IMR-90 (cell line): Measurements from ENCODE around the gene ENO3. TPM values are rescaled to one million over a fixed set of nuclear protein-coding genes. Genes with fewer than 3 reads are reported as not detected.

Experiments used
- ATAC-seq: fragments of 200-7000 bp; cut with Tn5 transposase; 2 replicates; pipeline ENCODE4 v1.9.1; 2020; ENCODE audit warnings: low read depth, mild to moderate bottlenecking, moderate library complexity
- BruUV-seq: library from RNA; stranded (reverse); fragments of 400-500 nt; replicated peaks from 2 replicates; lab custom pipeline; 2021; lab: Mats Ljungman, UMichigan
- CTCF ChIA-PET: fragments of 300-600 bp; formaldehyde crosslinking; extraction: SDS; loops from one replicate; lab custom pipeline; 2021; ENCODE audit warnings: antibody characterized with exemption; lab: Yijun Ruan, JAX
- POLR2A ChIA-PET: fragments of 300-600 bp; sonication (Branson Sonifier 250); formaldehyde crosslinking; loops from one replicate; lab custom pipeline; 2022; ENCODE audit warnings: antibody characterized with exemption; ENCODE audit not compliant: unreplicated experiment; lab: Charles Lee
- DNase-seq: peaks from one replicate; pipeline ENCODE4 v3.0.0; 2013
- H2AFZ ChIP-seq: replicated peaks from 2 replicates; pipeline ENCODE3; 2013; ENCODE audit warnings: low read length, mild to moderate bottlenecking; ENCODE audit not compliant: poor library complexity
- H2AK5ac ChIP-seq: 2 replicates; pipeline ENCODE4 v1.6.1; 2013; ENCODE audit warnings: low read depth, low read length, inconsistent platforms
- H2AK9ac ChIP-seq: replicated peaks from 2 replicates; pipeline ENCODE3; 2013; ENCODE audit warnings: mild to moderate bottlenecking, low read depth, low read length, moderate library complexity; ENCODE audit not compliant: poor library complexity
- H2BK120ac ChIP-seq: 2 replicates; pipeline ENCODE4 v1.6.1; 2013; ENCODE audit warnings: low read depth, low read length, inconsistent platforms
- H2BK15ac ChIP-seq: 3 replicates; pipeline ENCODE4 v1.6.1; 2013; ENCODE audit warnings: low read depth, low read length, inconsistent platforms
- H2BK20ac ChIP-seq: 2 replicates; pipeline ENCODE4 v1.6.1; 2013; ENCODE audit warnings: low read depth, mild to moderate bottlenecking, inconsistent platforms, low read length, moderate library complexity
- H2BK5ac ChIP-seq: 2 replicates; pipeline ENCODE4 v1.6.1; 2013; ENCODE audit warnings: mild to moderate bottlenecking, low read depth, low read length, inconsistent platforms; ENCODE audit not compliant: poor library complexity, severe bottlenecking
- H3K14ac ChIP-seq: replicated peaks from 2 replicates; pipeline ENCODE4 v1.6.1; 2013; ENCODE audit warnings: low read depth, low read length, inconsistent platforms
- H3K18ac ChIP-seq: 2 replicates; pipeline ENCODE4 v1.6.1; 2013; ENCODE audit warnings: low read depth, low read length, control low read depth
- H3K23ac ChIP-seq: 2 replicates; pipeline ENCODE4 v1.6.1; 2013; ENCODE audit warnings: low read depth, low read length, inconsistent platforms
- H3K27ac ChIP-seq: 2 replicates; pipeline ENCODE4 v1.5.1; 2013; ENCODE audit warnings: mild to moderate bottlenecking, control low read depth, low read length; ENCODE audit not compliant: insufficient read depth
- H3K27me3 ChIP-seq: 2 replicates; pipeline ENCODE4 v1.6.1; 2013; ENCODE audit warnings: low read length; ENCODE audit not compliant: control insufficient read depth, insufficient read depth
- H3K36me3 ChIP-seq: 2 replicates; pipeline ENCODE4 v1.6.1; 2013; ENCODE audit warnings: low read length, mixed read lengths; ENCODE audit not compliant: control insufficient read depth, insufficient read depth
- H3K4ac ChIP-seq: 2 replicates; pipeline ENCODE4 v1.6.1; 2013; ENCODE audit warnings: low read depth, low read length, inconsistent platforms
- H3K4me1 ChIP-seq: 2 replicates; pipeline ENCODE4 v1.6.1; 2013; ENCODE audit warnings: low read length, mixed read lengths; ENCODE audit not compliant: control insufficient read depth, insufficient read depth
- H3K4me2 ChIP-seq: 2 replicates; pipeline ENCODE4 v1.6.1; 2013; ENCODE audit warnings: low read depth, mild to moderate bottlenecking, control low read depth, low read length, moderate library complexity
- H3K4me3 ChIP-seq: 2 replicates; pipeline ENCODE4 v1.5.1; 2013; ENCODE audit warnings: low read depth, mild to moderate bottlenecking, control low read depth, low read length, moderate library complexity; ENCODE audit not compliant: insufficient read depth
- H3K56ac ChIP-seq: 2 replicates; pipeline ENCODE4 v1.6.1; 2013; ENCODE audit warnings: low read length, inconsistent platforms; ENCODE audit not compliant: insufficient read depth; ENCODE audit errors: extremely low read depth
- H3K79me1 ChIP-seq, 2 experiments: 2 replicates each; pipeline ENCODE4 v1.6.1; 2013; ENCODE audit warnings: low read length in 2 of 2, inconsistent platforms in 1 of 2, low read depth in 1 of 2
- H3K9ac ChIP-seq: 2 replicates; pipeline ENCODE4 v1.6.1; 2013; ENCODE audit warnings: low read depth, low read length, control low read depth
- H3K9me1 ChIP-seq: 2 replicates; pipeline ENCODE4 v1.6.1; 2013; ENCODE audit warnings: low read length, inconsistent platforms; ENCODE audit not compliant: insufficient read depth
- H3K9me3 ChIP-seq: 2 replicates; pipeline ENCODE4 v1.6.1; 2013; ENCODE audit warnings: low read length; ENCODE audit not compliant: control insufficient read depth, insufficient read depth
- H4K20me1 ChIP-seq: 2 replicates; pipeline ENCODE4 v1.6.1; 2013; ENCODE audit warnings: low read length, inconsistent platforms; ENCODE audit not compliant: insufficient read depth
- H4K5ac ChIP-seq: 2 replicates; pipeline ENCODE4 v1.6.1; 2013; ENCODE audit warnings: mild to moderate bottlenecking, low read depth, low read length, control low read depth
- H4K8ac ChIP-seq, 2 experiments: 2 replicates each; pipeline ENCODE4 v1.6.1; 2013; ENCODE audit warnings: low read depth in 2 of 2, low read length in 2 of 2, control low read depth in 1 of 2, inconsistent platforms in 1 of 2
- H4K91ac ChIP-seq: 2 replicates; pipeline ENCODE4 v1.6.1; 2013; ENCODE audit warnings: low read depth, low read length, inconsistent platforms; ENCODE audit not compliant: insufficient read depth
- BHLHE40 ChIP-seq: fragments of 150-350 bp; IDR thresholded peaks from 2 replicates; pipeline ENCODE4 v1.6.1; 2016; ENCODE audit warnings: mild to moderate bottlenecking, low read depth, low read length
- CEBPB ChIP-seq: IDR thresholded peaks from 2 replicates; pipeline ENCODE4 v1.6.1; 2012; ENCODE audit warnings: low read depth, low read length, improper control_type of control experiment
- CHD1 ChIP-seq: IDR thresholded peaks from 2 replicates; pipeline ENCODE4 v1.6.1; 2012; ENCODE audit warnings: low read depth, low read length, improper control_type of control experiment
- CTCF ChIP-seq: conservative IDR thresholded peaks from 2 replicates; pipeline ENCODE4 v1.5.1; 2012; ENCODE audit warnings: mild to moderate bottlenecking, low read depth, low read length, improper control_type of control experiment
- ELK1 ChIP-seq: fragments of 150-350 bp; IDR thresholded peaks from 2 replicates; pipeline ENCODE4 v1.6.1; 2016; ENCODE audit warnings: low read depth, mild to moderate bottlenecking, low read length, moderate library complexity, borderline replicate concordance
- FOS ChIP-seq: fragments of 150-350 bp; IDR thresholded peaks from 2 replicates; pipeline ENCODE4 v1.6.1; 2016; ENCODE audit warnings: low read depth, low read length
- MAFK ChIP-seq: IDR thresholded peaks from 2 replicates; pipeline ENCODE4 v1.6.1; 2012; ENCODE audit warnings: low read depth, low read length, improper control_type of control experiment
- MAZ ChIP-seq: IDR thresholded peaks from 2 replicates; pipeline ENCODE4 v1.6.1; 2012; ENCODE audit warnings: low read depth, mild to moderate bottlenecking, low read length, improper control_type of control experiment, moderate library complexity, borderline replicate concordance
- NFE2L2 ChIP-seq: fragments of 150-350 bp; IDR thresholded peaks from 2 replicates; pipeline ENCODE4 v1.6.1; 2016; ENCODE audit warnings: low read depth, mild to moderate bottlenecking, low read length
- POLR2A ChIP-seq: IDR thresholded peaks from 2 replicates; pipeline ENCODE4 v1.6.1; 2012; ENCODE audit warnings: mild to moderate bottlenecking, low read depth, low read length
- RAD21 ChIP-seq: IDR thresholded peaks from 2 replicates; pipeline ENCODE4 v1.6.1; 2012; ENCODE audit warnings: low read length, improper control_type of control experiment
- RCOR1 ChIP-seq: IDR thresholded peaks from 2 replicates; pipeline ENCODE4 v1.6.1; 2012; ENCODE audit warnings: mild to moderate bottlenecking, low read length, improper control_type of control experiment; ENCODE audit not compliant: insufficient replicate concordance
- RFX5 ChIP-seq: IDR thresholded peaks from 2 replicates; pipeline ENCODE4 v1.8.0; 2012; ENCODE audit warnings: low read depth, mild to moderate bottlenecking, low read length, moderate library complexity
- SMC3 ChIP-seq: fragments of 150-350 bp; IDR thresholded peaks from 2 replicates; pipeline ENCODE4 v1.6.1; 2016; ENCODE audit warnings: low read depth, mild to moderate bottlenecking, antibody characterized with exemption, low read length, moderate library complexity
- USF2 ChIP-seq: fragments of 150-350 bp; IDR thresholded peaks from 2 replicates; pipeline ENCODE4 v1.6.1; 2017; ENCODE audit warnings: mild to moderate bottlenecking, antibody characterized with exemption, low read length, low read depth
- WGBS, 2 experiments: methylation state at CpG; one replicate each; pipeline versions ENCODE4 v1.1.5 to v1.1.7; 2013; ENCODE audit warnings: missing lambda C conversion rate in 2 of 2; ENCODE audit not compliant: insufficient read length in 1 of 2; ENCODE audit errors: extremely low coverage in 2 of 2; 5-methylcytosine and 5-hydroxymethylcytosine counted together
- dilution Hi-C: fragments of 300-500 bp; cut with HindIII; formaldehyde crosslinking; loops from one replicate; pipeline ENCODE4 v1.14.3; 2018; ENCODE audit warnings: low sequenced_read_pairs; ENCODE audit not compliant: unreplicated experiment
- in situ Hi-C: fragments of 300-500 bp; cut with MboI; formaldehyde crosslinking; loops from 3 replicates; pipeline ENCODE4 v1.14.3; 2019; ENCODE audit warnings: low sequenced_read_pairs, inconsistent platforms, mixed read lengths
- intact Hi-C: fragments of 100-400 bp; cut with micrococcal nuclease; formaldehyde crosslinking; loops from 2 replicates; pipeline ENCODE4 v1.10.0; 2022
- polyA plus RNA-seq, 3 experiments: library from polyadenylated mRNA; depleted of rRNA; stranded (reverse); fragments of >200 nt; gene quantifications; 2 replicates each; pipeline ENCODE4 v1.2.3, GENCODE V29; 2012; ENCODE audit warnings: low replicate concordance in 1 of 3
- total RNA-seq: library from RNA; depleted of rRNA; stranded (reverse); fragments of >200 nt; gene quantifications from 2 replicates; pipeline ENCODE4 v1.2.3, GENCODE V29; 2012

The ENO3 gene
- total and polyA plus RNA-seq, 2 of the 4 experiments (the other 2 are of a cell fraction): 1.4 to 5.1 TPM

GRCh38 chr17:4971826-4972225 is 20.9 kb downstream of the ENO3 start:
- Histone ChIP-seq H2BK120ac (no peak overlapping the region), H4K91ac (no peak overlapping the region), H3K9me3 (no peaks in the 10 kb centered on the region), H2AFZ (no peak overlapping the region), H3K79me1 (peaks cover 6 to 56% of the 10 kb centered on the region in 2 experiments; a peak in 3 of 4 replicates), H2AK5ac (no peak overlapping the region), H3K23ac (no peak overlapping the region), H3K36me3 (peaks cover 35% of the 10 kb centered on the region), H3K27ac (no peak overlapping the region), H2BK15ac (no peak overlapping the region), H3K9ac (no peak overlapping the region), H2BK5ac (no peak overlapping the region), H3K4me3 (no peak overlapping the region), H2AK9ac (peak overlapping the region; percentile 56), H4K20me1 (peaks cover 3% of the 10 kb centered on the region; the same call in 1 of the 2 replicates), H3K4me2 (no peak overlapping the region), H3K4me1 (peaks cover 14% of the 10 kb centered on the region), H2BK20ac (no peak overlapping the region), H4K8ac (no peak overlapping the region), H4K5ac (no peak overlapping the region), H3K56ac (no peak overlapping the region), H3K14ac (no peak overlapping the region), H3K9me1 (peaks cover 19% of the 10 kb centered on the region), H3K4ac (no peak overlapping the region), H3K27me3 (no peaks in the 10 kb centered on the region), H3K18ac (no peak overlapping the region)
- no TSS peak for BruUV-seq
- no peak for ATAC-seq
- dilution Hi-C loops: no loop called here
- in situ Hi-C loops: no loop called here
- DNase-seq: no peak
- ChIA-PET CTCF (interaction anchor here (1.9 kb wide), 1 partner anchor 9 kb away, joined by 6 read pairs; no protein-coding TSS in a partner anchor), POLR2A (no interaction called here)
- intact Hi-C loops: no loop called here
- TF ChIP-seq NFE2L2 (no peak), CTCF (no peak), MAZ (no peak), RFX5 (no peak), SMC3 (no peak), RCOR1 (no peak), CEBPB (no peak), FOS (no peak), RAD21 (no peak), ELK1 (no peak), CHD1 (no peak), MAFK (no peak), POLR2A (no peak), USF2 (no peak), BHLHE40 (no peak)
- 100% methylated on average over 3 of the region's 6 CpGs; no CpG with 5 or more reads in 1 of the 2 experiments for WGBS, 2 experiments
